Measurements from ENCODE around the gene RNF208. TPM values are rescaled to one million over a fixed set of nuclear protein-coding genes. Genes with fewer than 3 reads are reported as not detected.

Gene RNF208
- polyA plus RNA-seq, 1 donor (not counting 4 experiments of a cell fraction or from before 2014, with no cell fraction given), result not detected

GRCh38 chr9:137221506-137222111 is 431 bp downstream of the RNF208 start:
- Histone ChIP-seq H3K27me3 (ENCODE audit: control insufficient read depth, extremely low read depth, insufficient read depth, low read length) (no peaks in the 10 kb centered on the region), H2AFZ (ENCODE audit: control insufficient read depth, low read length) (no peak overlapping the region), H3K9ac (ENCODE audit: control insufficient read depth, extremely low read depth, insufficient read depth, low read length) (no peak overlapping the region), H3K36me3 (ENCODE audit: control insufficient read depth in 2 of 2, extremely low read depth in 1 of 2, insufficient read depth in 2 of 2, low read length in 2 of 2) (peaks cover 0 to 2% of the 10 kb centered on the region in 2 experiments), H3K4me3 (ENCODE audit: control insufficient read depth in 2 of 3, extremely low read depth in 1 of 3, insufficient read depth in 2 of 3, low read depth in 1 of 3, low read length in 3 of 3) (no peak overlapping the region), H4K20me1 (ENCODE audit: control insufficient read depth, extremely low read depth, insufficient read depth, low read length) (no peaks in the 10 kb centered on the region), H3K27ac (ENCODE audit: control insufficient read depth, insufficient read depth, low read length) (no peak overlapping the region), H3K4me1 (ENCODE audit: control insufficient read depth, extremely low read depth, insufficient read depth, low read length) (peaks cover 48% of the 10 kb centered on the region), H3K79me2 (ENCODE audit: control insufficient read depth, insufficient read depth, low read length) (no peaks in the 10 kb centered on the region), H3K9me1 (ENCODE audit: control insufficient read depth, extremely low read depth, insufficient read depth, low read length) (no peaks in the 10 kb centered on the region), H3K4me2 (ENCODE audit: control insufficient read depth, extremely low read depth, insufficient read depth, low read depth, low read length) (no peak overlapping the region), H3K9me3 (ENCODE audit: control insufficient read depth, low read depth, low read length) (no peaks in the 10 kb centered on the region)
- FAIRE-seq (no peak), DNase-seq (ENCODE audit: low read depth, low spot score) (no peak)
- dilution Hi-C loops (cut with MboI; ENCODE audit: extremely low pct_ligation_motif_present, low sequenced_read_pairs), result no loop called here
- TF ChIP-seq CTCF (optimal IDR thresholded peaks at IDR 0.05 in 1 of 3, IDR thresholded peaks at IDR 0.05 in 1 of 3, conservative IDR thresholded peaks at IDR 0.05 in 1 of 3; ENCODE audit: extremely low read depth in 1 of 3, insufficient read depth in 2 of 3, low read length in 3 of 3) (no peak), EZH2 (IDR thresholded peaks at IDR 0.05; ENCODE audit: low read length) (no peak)

- no peak for TF ChIP-seq EZH2 (IDR thresholded peaks at IDR 0.05; ENCODE audit: low read length)
- no peak for TF ChIP-seq CTCF (optimal IDR thresholded peaks at IDR 0.05 in 1 of 3, IDR thresholded peaks at IDR 0.05 in 1 of 3, conservative IDR thresholded peaks at IDR 0.05 in 1 of 3; ENCODE audit: extremely low read depth in 1 of 3, insufficient read depth in 2 of 3, low read length in 3 of 3)
- H3K36me3 ChIP-seq (ENCODE audit: control insufficient read depth in 2 of 2, extremely low read depth in 1 of 2, insufficient read depth in 2 of 2, low read length in 2 of 2), result peaks cover 2 to 5% of the 10 kb centered on the region in 2 experiments
- no peak overlapping the region for H2AFZ ChIP-seq (ENCODE audit: control insufficient read depth, low read length)
- no peaks in the 10 kb centered on the region for H4K20me1 ChIP-seq (ENCODE audit: control insufficient read depth, extremely low read depth, insufficient read depth, low read length)
- no peak overlapping the region for H3K27ac ChIP-seq (ENCODE audit: control insufficient read depth, insufficient read depth, low read length)
- no peak overlapping the region for H3K4me2 ChIP-seq (ENCODE audit: control insufficient read depth, extremely low read depth, insufficient read depth, low read depth, low read length)
- no peak for FAIRE-seq
- H3K79me2 ChIP-seq (ENCODE audit: control insufficient read depth, insufficient read depth, low read length), result no peaks in the 10 kb centered on the region
- H3K4me1 ChIP-seq (ENCODE audit: control insufficient read depth, extremely low read depth, insufficient read depth, low read length), result peaks cover 43% of the 10 kb centered on the region
- dilution Hi-C loops (cut with MboI; ENCODE audit: extremely low pct_ligation_motif_present, low sequenced_read_pairs), result no loop called here
- no peaks in the 10 kb centered on the region for H3K9me3 ChIP-seq (ENCODE audit: control insufficient read depth, low read depth, low read length)
- no peak overlapping the region for H3K4me3 ChIP-seq (ENCODE audit: control insufficient read depth in 2 of 3, extremely low read depth in 1 of 3, insufficient read depth in 2 of 3, low read depth in 1 of 3, low read length in 3 of 3)
- no peak for DNase-seq (ENCODE audit: low read depth, low spot score)
- no peaks in the 10 kb centered on the region for H3K27me3 ChIP-seq (ENCODE audit: control insufficient read depth, extremely low read depth, insufficient read depth, low read length)
- no peaks in the 10 kb centered on the region for H3K9me1 ChIP-seq (ENCODE audit: control insufficient read depth, extremely low read depth, insufficient read depth, low read length)
- no peak overlapping the region for H3K9ac ChIP-seq (ENCODE audit: control insufficient read depth, extremely low read depth, insufficient read depth, low read length)
Observed at GRCh38 chr9:137221095-137221505, 940 bp downstream of the RNF208 start.
